Measurements from ENCODE around the gene HSD17B2.

The HSD17B2 gene

GRCh38 chr16:82067804-82068325, 32.8 kb downstream of the HSD17B2 start:
- TF ChIP-seq GATA2 (IDR thresholded peaks at IDR 0.05; ENCODE audit: low read depth, low read length): no peak

DNA sequence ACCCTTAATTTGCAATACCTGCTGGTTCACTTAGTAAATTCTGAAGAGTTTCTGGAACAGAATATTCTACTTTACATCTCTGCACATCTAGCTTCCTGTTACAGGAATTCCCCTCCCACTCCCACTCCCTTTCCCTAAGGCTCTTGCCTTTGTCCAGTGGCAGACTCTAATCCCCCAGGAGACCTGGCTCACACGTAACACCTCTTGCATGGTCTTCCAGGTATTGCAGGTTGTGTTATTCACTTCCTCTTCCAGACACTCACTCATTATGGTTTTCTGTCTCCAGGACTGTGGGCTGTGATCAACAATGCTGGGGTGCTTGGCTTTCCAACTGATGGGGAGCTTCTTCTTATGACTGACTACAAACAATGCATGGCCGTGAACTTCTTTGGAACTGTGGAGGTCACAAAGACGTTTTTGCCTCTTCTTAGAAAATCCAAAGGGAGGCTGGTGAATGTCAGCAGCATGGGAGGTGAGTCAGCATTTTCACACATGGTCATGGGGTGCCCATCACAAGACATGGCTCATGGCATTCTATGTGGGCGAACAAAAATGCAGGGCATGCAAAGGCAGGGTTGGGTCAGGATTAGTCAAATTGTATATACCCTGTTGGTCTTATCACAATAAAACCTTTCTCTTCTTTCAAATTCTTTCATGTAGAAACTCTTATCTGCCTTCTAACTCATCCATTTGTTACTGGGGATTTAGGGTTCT, 35.8 kb downstream of the HSD17B2 start:
- TF ChIP-seq GATA3 (IDR thresholded peaks at IDR 0.05; ENCODE audit: low read depth, low read length) (no peak), GATA2 (IDR thresholded peaks at IDR 0.05; ENCODE audit: low read depth, low read length) (no peak)

DNA sequence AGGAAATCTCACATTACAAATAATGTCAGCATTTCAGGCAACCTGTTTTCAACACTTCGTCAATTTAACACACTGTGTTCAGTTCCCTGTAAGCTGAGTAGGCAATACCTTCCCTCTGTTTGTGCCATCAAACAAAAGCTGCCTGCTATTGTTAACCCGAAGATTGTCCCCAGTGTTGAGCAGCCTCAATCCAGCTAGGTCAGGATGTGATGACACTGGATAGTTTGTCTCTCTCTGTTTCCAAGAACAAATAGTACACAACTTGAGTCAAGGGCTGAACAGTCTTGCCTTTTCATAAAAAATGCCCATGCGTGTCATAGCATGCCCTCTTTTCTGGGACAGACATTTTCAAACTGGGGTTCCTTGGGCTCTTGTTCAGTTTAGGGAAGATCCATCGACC, 36.4 kb downstream of the HSD17B2 start:
- TF ChIP-seq GATA3 (IDR thresholded peaks at IDR 0.05; ENCODE audit: low read depth, low read length) (no peak), GATA2 (IDR thresholded peaks at IDR 0.05; ENCODE audit: low read depth, low read length) (no peak)

- TF ChIP-seq GATA3 (IDR thresholded peaks at IDR 0.05; ENCODE audit: low read depth, low read length): no peak
- TF ChIP-seq GATA2 (IDR thresholded peaks at IDR 0.05; ENCODE audit: low read depth, low read length): no peak
These were observed 37.3 kb downstream of the HSD17B2 start for GRCh38 chr16:82072313-82072712.

DNA sequence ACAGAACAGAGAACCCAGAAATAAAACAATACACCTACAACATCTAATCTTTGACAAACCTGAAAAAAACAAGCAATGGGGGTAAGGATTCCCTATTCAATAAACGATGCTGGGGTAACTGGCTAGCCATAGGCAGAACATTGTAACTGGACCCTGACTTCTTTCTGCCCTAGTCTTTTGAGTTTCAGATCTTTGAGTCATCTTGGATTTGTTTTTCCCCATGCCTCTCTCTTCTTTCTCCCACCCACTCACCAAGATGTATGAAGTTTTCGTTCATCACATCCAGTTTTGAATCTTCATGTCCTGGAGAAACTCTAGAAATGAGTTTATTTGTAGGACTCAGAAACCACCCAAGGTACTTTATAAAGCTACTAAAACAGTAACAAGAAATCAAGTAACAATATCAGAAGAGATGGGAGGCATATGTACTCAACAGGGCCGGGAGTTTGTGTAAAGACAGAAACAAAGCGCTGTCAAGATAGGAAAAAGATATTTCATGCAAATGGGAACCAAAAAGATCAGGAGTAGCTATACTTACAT, 39.0 kb downstream of the HSD17B2 start:
- no peak for TF ChIP-seq GATA2 (IDR thresholded peaks at IDR 0.05; ENCODE audit: low read depth, low read length)
- TF ChIP-seq GATA3 (IDR thresholded peaks at IDR 0.05; ENCODE audit: low read depth, low read length): no peak

- TF ChIP-seq GATA3 (IDR thresholded peaks at IDR 0.05; ENCODE audit: low read depth, low read length): no peak
- TF ChIP-seq GATA2 (IDR thresholded peaks at IDR 0.05; ENCODE audit: low read depth, low read length): no peak
These were observed 43.1 kb downstream of the HSD17B2 start for GRCh38 chr16:82078125-82078524.

GRCh38 chr16:82079892-82080291, 44.8 kb downstream of the HSD17B2 start:
- TF ChIP-seq GATA3 (IDR thresholded peaks at IDR 0.05; ENCODE audit: low read depth, low read length) (no peak), GATA2 (IDR thresholded peaks at IDR 0.05; ENCODE audit: low read depth, low read length) (no peak)

DNA sequence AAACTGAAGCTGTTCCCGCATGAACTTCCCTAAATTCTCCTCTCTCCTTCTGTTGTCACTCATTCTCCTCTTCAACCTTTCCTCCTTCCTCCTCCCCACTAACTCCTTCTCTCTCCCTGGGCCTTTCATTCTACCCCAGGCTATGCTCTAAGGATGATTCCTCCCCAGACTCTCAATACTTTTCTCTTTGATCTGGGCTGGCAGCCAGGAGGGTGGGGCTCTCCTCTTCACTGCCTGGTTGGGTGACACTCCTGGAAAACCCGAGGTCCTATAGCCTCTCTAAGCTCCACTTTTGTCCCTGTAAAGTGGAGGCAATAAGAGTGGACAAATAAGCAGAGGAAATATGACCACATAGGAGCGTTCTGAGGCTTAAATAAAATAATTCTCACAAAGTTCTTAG, 46.2 kb downstream of the HSD17B2 start:
- no peak for TF ChIP-seq GATA2 (IDR thresholded peaks at IDR 0.05; ENCODE audit: low read depth, low read length)

- TF ChIP-seq GATA3 (IDR thresholded peaks at IDR 0.05; ENCODE audit: low read depth, low read length): no peak
- no peak for TF ChIP-seq GATA2 (IDR thresholded peaks at IDR 0.05; ENCODE audit: low read depth, low read length)
These were observed 47.0 kb downstream of the HSD17B2 start for GRCh38 chr16:82082097-82082496.

DNA sequence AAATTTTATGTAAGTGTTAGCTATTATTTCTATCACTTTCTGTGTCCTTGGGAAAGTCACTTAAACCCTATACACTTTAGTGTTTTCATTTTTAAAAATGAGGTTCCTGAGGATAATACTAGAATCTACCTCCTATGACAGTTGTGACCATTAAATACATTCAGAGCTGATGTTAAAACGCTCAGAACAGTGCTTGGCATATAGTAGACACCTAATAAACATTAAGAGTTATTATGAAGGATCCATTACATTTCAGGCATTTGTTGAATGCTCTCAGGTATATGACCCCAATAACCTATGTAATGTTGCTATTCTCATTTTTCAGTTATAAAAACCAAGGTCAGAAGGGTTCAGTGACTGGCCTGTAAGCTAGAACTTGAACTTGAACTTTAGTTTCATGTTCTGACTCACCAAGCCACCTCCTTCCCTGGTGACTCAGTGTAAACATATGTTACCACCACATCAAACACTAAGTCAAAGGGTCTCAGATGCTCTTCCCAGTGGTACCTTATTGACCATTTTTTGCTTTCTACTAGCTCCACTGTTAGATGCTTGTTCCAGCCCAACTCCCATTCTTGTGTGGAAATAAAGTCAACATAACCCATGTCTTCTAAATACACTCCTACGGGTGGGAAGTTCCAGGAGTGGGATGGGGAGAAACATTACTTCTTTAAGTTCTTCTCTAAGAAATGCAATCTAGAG, 47.6 kb downstream of the HSD17B2 start:
- TF ChIP-seq GATA2 (IDR thresholded peaks at IDR 0.05; ENCODE audit: low read depth, low read length) (no peak), GATA3 (IDR thresholded peaks at IDR 0.05; ENCODE audit: low read depth, low read length) (no peak)

GRCh38 chr16:82083710-82084353, 48.8 kb downstream of the HSD17B2 start:
- TF ChIP-seq GATA2 (IDR thresholded peaks at IDR 0.05; ENCODE audit: low read depth, low read length) (no peak), GATA3 (IDR thresholded peaks at IDR 0.05; ENCODE audit: low read depth, low read length) (no peak)

GRCh38 chr16:82085011-82085779, 50.1 kb downstream of the HSD17B2 start:
- TF ChIP-seq GATA2 (IDR thresholded peaks at IDR 0.05; ENCODE audit: low read depth, low read length) (no peak), GATA3 (IDR thresholded peaks at IDR 0.05; ENCODE audit: low read depth, low read length) (no peak)

DNA sequence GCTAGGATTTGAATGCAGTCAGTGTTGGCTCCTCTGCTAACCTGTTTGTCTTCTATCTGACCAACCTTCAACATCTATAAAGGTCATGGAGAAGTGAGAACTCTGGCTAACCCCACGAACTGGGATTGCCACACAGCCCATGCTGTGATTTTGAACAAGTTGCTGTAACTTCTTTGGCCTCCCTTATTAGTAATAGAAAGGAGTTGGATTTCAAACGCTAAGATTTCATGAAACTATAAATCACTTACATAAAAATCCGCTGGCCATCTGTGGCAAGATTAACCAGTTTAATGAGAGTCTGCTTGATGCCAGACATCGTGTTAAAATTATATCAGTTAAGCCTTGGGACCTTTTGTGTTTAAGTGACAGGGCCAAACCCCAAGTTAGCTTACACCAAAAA, 53.4 kb downstream of the HSD17B2 start:
- TF ChIP-seq GATA3 (IDR thresholded peaks at IDR 0.05; ENCODE audit: low read depth, low read length): no peak
- no peak for TF ChIP-seq GATA2 (IDR thresholded peaks at IDR 0.05; ENCODE audit: low read depth, low read length)

- TF ChIP-seq GATA2 (IDR thresholded peaks at IDR 0.05; ENCODE audit: low read depth, low read length) (no peak), GATA3 (IDR thresholded peaks at IDR 0.05; ENCODE audit: low read depth, low read length) (no peak)
These were observed 56.2 kb downstream of the HSD17B2 start for GRCh38 chr16:82091241-82091640.
